GM12878 (cell line): ENCODE measurements around the gene JMJD4. TPM values are rescaled to one million over a fixed set of nuclear protein-coding genes. Genes with fewer than 3 reads are reported as not detected.
"Not testable (repeated sequence)": the region's sequence is repeated elsewhere in the genome, so short reads cannot be mapped to it uniquely, and the experiment has no call there.

Experiments used
- ATAC-seq: fragments of 200-7000 bp; cut with Tn5 transposase; 3 replicates; pipeline ENCODE4 v1.9.1; 2020; ENCODE audit warnings: mild to moderate bottlenecking, moderate library complexity
- BruUV-seq: library from RNA; stranded (reverse); fragments of 400-500 nt; replicated peaks from 2 replicates; lab custom pipeline; 2021; lab: Mats Ljungman, UMichigan
- CTCF ChIA-PET: fragments of 300-600 bp; sonication (Branson Sonifier 250); formaldehyde crosslinking; extraction: SDS; loops from one replicate; lab custom pipeline; 2021; ENCODE audit warnings: inconsistent platforms; lab: Yijun Ruan, JAX
- POLR2A ChIA-PET: fragments of 350-600 bp; formaldehyde crosslinking; extraction: SDS; loops from one replicate; lab custom pipeline; 2021; ENCODE audit warnings: inconsistent platforms; lab: Charles Lee
- RAD21 ChIA-PET: fragments of 300-600 bp; sonication (Branson Sonifier 250); formaldehyde crosslinking; loops from one replicate; lab custom pipeline; 2023; ENCODE audit warnings: antibody characterized with exemption; ENCODE audit not compliant: unreplicated experiment; lab: Charles Lee
- SMC1A ChIA-PET: fragments of 300-600 bp; sonication (Branson Sonifier 250); formaldehyde crosslinking; loops from one replicate; lab custom pipeline; 2023; ENCODE audit not compliant: unreplicated experiment, uncharacterized antibody; lab: Charles Lee
- DNase-seq: peaks from one replicate; pipeline ENCODE4 v3.0.0-alpha.2; 2011; ENCODE audit warnings: low read depth, low spot score
- FAIRE-seq: peaks from 3 replicates; lab custom pipeline; 2011; peaks lifted over from hg19 to GRCh38; lab: Jason Lieb, UNC
- H2AFZ ChIP-seq: 2 replicates; pipeline ENCODE4 v1.6.0; 2011; ENCODE audit warnings: low read depth, low read length, control low read depth; ENCODE audit not compliant: control insufficient read depth
- H3K27ac ChIP-seq: 2 replicates; pipeline ENCODE4 v1.5.1; 2011; ENCODE audit warnings: control low read depth; ENCODE audit not compliant: control insufficient read depth, insufficient read depth
- H3K27me3 ChIP-seq, 2 experiments: replicated peaks in 1 of 2; 2 replicates each; pipeline versions ENCODE4 v1.6.0 to v1.6.1; 2011; ENCODE audit warnings: low read length in 1 of 2; ENCODE audit not compliant: control insufficient read depth in 2 of 2, insufficient read depth in 2 of 2
- H3K36me3 ChIP-seq, 2 experiments: 2 replicates each; pipeline ENCODE4 v1.5.1; 2011; ENCODE audit warnings: low read length in 1 of 2; ENCODE audit not compliant: control insufficient read depth in 2 of 2, insufficient read depth in 2 of 2
- H3K4me1 ChIP-seq: 2 replicates; pipeline ENCODE4 v1.6.1; 2011; ENCODE audit warnings: mild to moderate bottlenecking, low read length, moderate library complexity, mixed read lengths; ENCODE audit not compliant: control insufficient read depth, insufficient read depth
- H3K4me2 ChIP-seq: 2 replicates; pipeline ENCODE4 v1.6.0; 2011; ENCODE audit warnings: control low read depth; ENCODE audit not compliant: control insufficient read depth, insufficient read depth
- H3K4me3 ChIP-seq: fragments of 200-600 bp; sonication (generic); 2 replicates; pipeline ENCODE4 v1.5.1; 2016
- H3K79me2 ChIP-seq: 2 replicates; pipeline ENCODE4 v1.6.0; 2011; ENCODE audit warnings: low read length; ENCODE audit not compliant: control insufficient read depth, insufficient read depth
- H3K9ac ChIP-seq: 2 replicates; pipeline ENCODE4 v1.8.0; 2011; ENCODE audit warnings: low read length, control low read depth, mixed read lengths; ENCODE audit not compliant: control insufficient read depth, insufficient read depth
- H3K9me3 ChIP-seq: replicated peaks from 3 replicates; pipeline ENCODE4 v1.5.1; 2011; ENCODE audit warnings: mild to moderate bottlenecking, low read length; ENCODE audit not compliant: control insufficient read depth, insufficient read depth
- H4K20me1 ChIP-seq: 2 replicates; pipeline ENCODE4 v1.6.0; 2011; ENCODE audit not compliant: control insufficient read depth, insufficient read depth
- ZNF592 ChIP-seq: fragments of 450-650 bp; IDR thresholded peaks from 2 replicates; pipeline ENCODE4 v1.6.1; 2017; ENCODE audit warnings: mild to moderate bottlenecking, moderate library complexity
- WGBS: methylation state at CpG from one replicate; pipeline ENCODE4 v1.1.6; 2016; ENCODE audit warnings: low lambda C conversion rate; ENCODE audit not compliant: insufficient replicate concordance, insufficient coverage; ENCODE audit errors: missing lambda C conversion rate; 5-methylcytosine and 5-hydroxymethylcytosine counted together
- in situ Hi-C: fragments of 300-500 bp; cut with MboI; formaldehyde crosslinking; loops from 9 replicates; pipeline ENCODE4 v1.14.3; 2018; ENCODE audit warnings: mixed read lengths
- intact Hi-C: fragments of 100-400 bp; cut with micrococcal nuclease; formaldehyde crosslinking; loops from one replicate; pipeline ENCODE4 v1.14.2; 2022; ENCODE audit not compliant: unreplicated experiment
- polyA plus RNA-seq, 11 experiments: library from polyadenylated mRNA; depleted of rRNA in 4 of 11; unstranded in 6 of 11; stranded (reverse) in 5 of 11; fragments of >200 nt; fragmentation: Nextera tagmentation in 4 of 11; fragmentation: Illumina TruSeq in 1 of 11; extraction: Ambion mirVana in 4 of 11; extraction: Trizol in 1 of 11; gene quantifications; 1 replicate in 1 of 11; 2 replicates in 10 of 11; pipeline versions ENCODE4 v1.2.1 to v1.2.3, GENCODE V29; 2011 to 2016; ENCODE audit warnings: inconsistent platforms in 2 of 11, missing spikeins in 2 of 11, low read depth in 1 of 11
- total RNA-seq, 4 experiments: library from RNA; depleted of rRNA in 3 of 4; stranded (reverse); fragments of >200 nt in 3 of 4; fragmentation: Illumina TruSeq in 1 of 4; extraction: Trizol in 1 of 4; gene quantifications; 2 replicates each; pipeline versions ENCODE4 v1.2.1 to v1.2.3, GENCODE V29; 2013 to 2021

Gene JMJD4
- total and polyA plus RNA-seq, 10 of the 15 experiments (the other 5 are each of a cell fraction or from before 2014, with no cell fraction given), result 0.89 to 38.3 (median 18.4) TPM

GRCh38 chr1:227707846-227708245 lies 27.3 kb downstream of the JMJD4 start:
- peak overlapping the region; percentile 1; the same call in 1 of the 2 replicates for H2AFZ ChIP-seq
- no peak overlapping the region for H3K27ac ChIP-seq
- in situ Hi-C loops (no loop called here), intact Hi-C loops (no loop called here)
- no peak overlapping the region for H3K4me2 ChIP-seq
- H4K20me1 ChIP-seq, result no peaks in the 10 kb centered on the region
- SMC1A ChIA-PET, result interaction anchor here (1.2 kb wide), 1 partner anchor 9 kb away, joined by 3 read pairs; no protein-coding TSS in a partner anchor
- FAIRE-seq (no peak), DNase-seq (no peak), ATAC-seq (peak; percentile 24; the same call in 1 of the 3 replicates)
- no peaks in the 10 kb centered on the region for H3K79me2 ChIP-seq
- POLR2A ChIA-PET, result no interaction called here
- H3K9ac ChIP-seq, result no peak overlapping the region
- BruUV-seq, result no TSS peak
- RAD21 ChIA-PET, result no interaction called here
- no peaks in the 10 kb centered on the region for H3K27me3 ChIP-seq
- H3K4me1 ChIP-seq, result no peaks in the 10 kb centered on the region
- no peak overlapping the region for H3K4me3 ChIP-seq
- no peak for TF ChIP-seq ZNF592
- H3K36me3 ChIP-seq, result no peaks in the 10 kb centered on the region
- H3K9me3 ChIP-seq, result peaks cover 11% of the 10 kb centered on the region; the same call in 2 of the 3 replicates
- CTCF ChIA-PET, result no interaction called here
- 5% methylated on average over 1 of the region's 1 CpG for WGBS

- H3K9me3 ChIP-seq, SMC1A ChIA-PET, H3K79me2 ChIP-seq, POLR2A ChIA-PET, DNase-seq, CTCF ChIA-PET, H3K4me2 ChIP-seq, ATAC-seq, H3K4me3 ChIP-seq, H3K27me3 ChIP-seq, H3K27ac ChIP-seq, H3K9ac ChIP-seq, in situ Hi-C loops, H4K20me1 ChIP-seq, intact Hi-C loops, H2AFZ ChIP-seq, FAIRE-seq, RAD21 ChIA-PET, H3K4me1 ChIP-seq, H3K36me3 ChIP-seq, BruUV-seq: not testable (repeated sequence)
- 45% methylated on average over 1 of the region's 1 CpG for WGBS
Observed at GRCh38 chr1:227701631-227702030, 33.5 kb downstream of the JMJD4 start.
